ENCODE results near the gene FARP1.

The FARP1 gene

DNA sequence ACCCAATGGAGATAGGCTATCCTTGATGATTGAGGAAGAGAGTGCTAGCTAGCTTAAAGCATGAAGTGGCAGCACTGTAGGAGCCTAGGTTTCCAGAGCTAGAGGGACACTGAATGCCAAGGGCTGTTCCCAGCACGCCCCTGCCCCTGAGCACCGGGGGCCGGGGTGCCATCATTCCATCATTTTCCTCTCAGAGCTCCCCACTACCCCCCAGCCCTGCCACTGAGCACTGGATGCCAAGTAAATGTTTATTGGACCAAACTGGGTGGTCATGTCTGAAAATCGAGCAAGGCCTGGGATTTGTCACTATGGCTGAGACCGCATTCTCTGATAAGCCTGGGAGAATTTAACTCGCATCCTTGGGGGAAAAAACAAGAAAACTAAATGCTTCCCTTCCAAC, 291.2 kb downstream of the FARP1 start:
- no peak for DNase-seq

DNA sequence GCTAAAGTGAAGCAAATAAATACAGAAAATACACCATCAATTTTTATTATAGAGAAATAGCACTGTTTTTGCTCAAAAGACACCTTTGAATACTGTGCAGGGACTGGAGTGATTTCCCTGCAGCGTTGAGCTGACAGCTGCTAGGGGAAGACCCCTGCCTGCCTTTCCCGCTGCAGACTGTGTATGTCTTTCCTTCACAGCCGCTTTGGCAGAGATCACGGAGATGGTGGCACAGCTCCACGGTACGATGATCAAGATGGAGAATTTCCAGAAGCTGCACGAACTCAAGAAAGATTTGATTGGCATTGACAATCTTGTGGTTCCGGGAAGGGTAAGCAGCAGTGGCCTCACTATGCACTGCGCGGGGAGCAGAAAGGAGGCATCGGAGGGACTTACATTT, 292.5 kb downstream of the FARP1 start:
- DNase-seq: no peak

- DNase-seq: no peak
Measured at GRCh38 chr13:98436233-98436910, 293.5 kb downstream of the FARP1 start.

DNA sequence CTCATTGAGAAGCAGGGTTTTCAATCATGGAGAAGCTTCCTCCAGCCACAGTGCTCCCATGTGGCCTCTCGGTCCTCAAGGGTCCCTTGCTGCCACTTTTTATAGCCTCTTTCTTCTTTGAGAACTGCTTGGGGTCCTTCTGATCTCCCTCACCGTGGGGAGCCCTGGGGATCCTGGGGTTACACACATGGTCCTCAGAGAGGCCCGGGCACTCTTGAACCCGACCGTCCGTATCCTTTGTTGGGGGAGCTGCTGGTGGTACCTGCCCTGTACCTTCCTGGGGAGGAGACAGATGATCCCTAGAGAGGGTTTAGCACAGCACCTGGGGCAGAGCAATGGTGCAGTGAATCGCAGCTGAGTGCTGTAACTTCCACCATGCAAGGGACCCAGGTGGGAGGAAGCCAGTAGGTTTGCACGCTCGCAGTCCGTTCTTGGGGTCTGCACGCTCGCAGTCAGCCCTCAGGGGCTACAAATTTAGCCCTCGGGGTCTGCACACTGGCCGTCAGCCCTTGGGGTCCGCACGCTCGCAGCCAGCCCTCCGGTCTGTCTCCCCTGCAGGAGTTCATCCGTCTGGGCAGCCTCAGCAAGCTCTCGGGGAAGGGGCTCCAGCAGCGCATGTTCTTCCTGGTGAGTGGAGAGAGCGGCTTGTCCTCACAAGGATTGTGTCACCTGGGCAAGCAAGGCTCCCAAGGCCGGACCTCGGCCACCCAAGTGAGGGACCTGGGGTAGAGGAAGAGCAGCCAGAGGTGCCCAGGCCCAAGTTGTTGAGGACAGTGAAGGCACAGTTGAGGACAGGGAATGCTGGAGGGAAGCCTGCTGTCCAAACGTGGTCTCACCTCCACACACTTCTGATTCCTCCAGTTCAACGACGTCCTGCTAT, 295.6 kb downstream of the FARP1 start:
- DNase-seq: no peak

DNA sequence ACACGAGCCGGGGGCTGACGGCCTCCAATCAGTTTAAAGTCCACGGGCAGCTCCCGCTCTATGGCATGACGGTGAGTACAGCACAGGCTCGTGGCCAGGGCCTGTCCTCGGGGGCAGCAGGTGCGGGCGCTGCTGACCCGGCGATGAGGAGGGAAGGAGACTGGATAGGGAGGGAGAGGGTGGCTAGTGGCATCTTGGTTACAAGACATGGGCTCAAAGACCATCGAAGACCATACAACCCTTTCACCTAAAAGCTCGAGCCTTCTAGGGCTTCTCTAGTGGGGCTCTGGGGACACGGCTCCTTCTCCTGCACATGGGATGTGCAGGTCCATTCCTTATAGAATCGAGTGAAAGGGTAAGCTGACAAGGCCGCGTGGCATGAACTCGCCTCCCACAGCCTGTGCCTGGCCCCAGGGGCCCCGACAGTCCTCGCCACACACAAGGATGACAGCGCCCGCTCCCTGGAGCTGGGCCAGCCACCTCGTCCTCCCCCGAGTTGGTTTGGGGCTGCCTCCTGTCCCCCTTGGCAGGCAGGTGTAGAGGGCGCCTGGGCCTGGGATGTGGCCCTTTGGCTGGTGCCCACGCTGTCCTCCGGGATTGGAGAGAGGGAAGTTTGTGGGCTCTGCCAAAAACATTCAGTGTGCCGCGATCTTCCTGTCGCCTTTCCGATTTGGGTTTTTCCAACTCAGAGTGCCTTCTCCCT, 296.4 kb downstream of the FARP1 start:
- DNase-seq: no peak

- no peak for DNase-seq
Measured at GRCh38 chr13:98439896-98440295, 297.0 kb downstream of the FARP1 start.

DNA sequence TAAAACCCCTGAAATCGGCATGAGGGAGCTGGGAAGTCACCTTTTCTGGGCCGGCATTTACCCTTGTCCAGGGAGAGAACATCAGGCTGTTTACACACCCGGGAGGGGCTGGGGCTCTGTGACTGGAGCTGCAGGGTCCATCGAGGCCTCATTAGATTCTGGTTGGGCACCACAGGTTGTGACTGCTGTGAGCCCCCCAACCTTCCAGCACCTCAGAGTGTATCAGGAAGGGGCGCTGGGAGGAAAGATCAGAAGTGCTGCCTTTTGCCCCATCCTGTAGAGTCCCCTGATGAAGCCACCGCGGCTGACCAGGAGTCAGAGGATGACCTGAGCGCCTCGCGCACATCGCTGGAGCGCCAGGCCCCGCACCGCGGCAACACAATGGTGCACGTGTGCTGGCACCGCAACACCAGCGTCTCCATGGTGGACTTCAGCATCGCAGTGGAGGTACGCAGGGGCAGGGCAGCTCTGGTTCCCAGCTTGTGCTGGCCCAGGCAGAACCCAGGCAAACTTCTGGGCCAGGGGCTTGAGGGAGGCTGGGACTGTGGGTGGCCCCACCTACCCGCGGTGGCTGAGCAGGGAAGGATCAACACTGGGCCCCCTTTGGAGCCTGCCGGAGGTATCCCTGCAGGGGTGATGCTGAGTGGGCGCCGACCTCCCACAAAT, 297.6 kb downstream of the FARP1 start:
- no peak for DNase-seq

DNA sequence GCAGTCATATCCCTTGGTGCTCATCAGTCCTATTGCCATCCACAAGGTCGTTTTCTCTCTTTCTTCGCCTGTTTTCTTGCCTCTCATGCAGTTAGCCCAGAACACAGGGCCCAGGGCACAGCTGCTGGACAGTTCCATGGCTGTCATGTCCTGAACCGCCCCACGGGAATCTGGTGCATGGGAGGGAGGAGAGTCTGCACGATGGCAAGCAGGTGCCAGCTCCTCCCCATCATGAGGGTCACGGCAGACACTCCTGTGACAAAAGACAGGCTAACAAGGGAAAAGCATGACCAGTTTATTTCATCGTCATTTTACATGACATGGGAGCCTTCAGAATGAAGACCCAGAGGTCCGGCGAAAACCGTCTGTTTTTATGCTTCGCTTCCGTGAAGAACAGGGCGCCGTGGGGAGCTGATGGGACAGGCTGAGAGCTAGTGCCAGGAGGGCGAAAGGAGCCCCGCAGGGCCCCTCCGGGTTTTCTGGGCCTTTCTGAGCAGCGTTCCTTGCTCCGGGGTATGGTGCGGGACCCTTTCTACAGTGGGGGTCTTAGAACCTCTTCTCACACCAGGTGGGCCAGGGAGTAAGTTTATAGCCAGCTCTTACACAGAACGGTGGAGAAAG, 298.3 kb downstream of the FARP1 start:
- no peak for DNase-seq

- no peak for DNase-seq
Measured at GRCh38 chr13:98442391-98443230, 299.7 kb downstream of the FARP1 start.

GRCh38 chr13:98443329-98443728, 300.4 kb downstream of the FARP1 start:
- DNase-seq: no peak

DNA sequence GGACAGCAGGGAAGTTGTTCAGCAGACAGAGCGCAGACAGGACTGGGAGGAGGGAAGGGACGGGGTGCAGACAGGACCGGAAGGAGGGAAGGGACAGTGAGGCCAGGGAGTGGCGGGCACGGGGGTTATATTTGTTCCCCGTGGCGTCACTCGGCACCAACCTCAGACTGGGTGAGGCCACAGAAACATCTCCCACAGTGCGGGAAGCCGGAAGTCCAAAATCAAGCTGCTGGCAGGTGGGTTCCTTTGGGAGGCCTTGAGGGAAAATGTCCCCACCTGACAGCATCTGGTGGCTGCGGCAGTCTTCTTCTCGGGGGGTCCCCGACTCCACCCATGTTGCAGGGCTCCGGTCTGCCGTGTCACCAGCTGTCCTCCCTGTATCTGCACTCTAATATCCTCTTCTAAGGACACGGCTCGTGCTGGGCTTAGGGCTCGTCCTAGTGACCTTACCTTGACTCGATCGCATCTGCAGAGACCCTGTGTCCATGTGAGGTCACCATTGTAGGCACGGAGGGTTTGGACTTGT, 301.0 kb downstream of the FARP1 start:
- no peak for DNase-seq

DNA sequence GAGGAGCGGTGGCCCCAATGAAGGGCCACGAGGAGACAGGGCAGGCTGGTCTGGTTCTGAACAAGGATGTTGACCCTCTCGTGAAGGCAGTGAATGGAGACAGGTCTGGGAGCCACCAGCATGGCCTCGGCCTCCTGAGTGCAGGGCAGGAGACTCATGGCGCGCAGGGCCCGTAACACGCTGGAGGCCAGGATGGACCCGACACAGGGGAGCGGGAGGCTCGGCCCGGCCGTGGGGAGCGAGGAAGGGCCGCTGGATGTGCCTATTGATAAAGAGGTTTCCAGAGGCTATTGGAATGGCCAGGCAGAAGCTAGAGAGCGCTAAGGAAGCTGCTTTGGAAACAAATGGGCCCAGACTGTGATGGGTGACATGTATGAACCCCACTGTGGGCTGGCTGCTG, 301.5 kb downstream of the FARP1 start:
- DNase-seq: no peak

- DNase-seq: peak; percentile 68
Measured at GRCh38 chr13:98445340-98446233, 302.7 kb downstream of the FARP1 start.

- no peak for DNase-seq
Measured at GRCh38 chr13:98446234-98446621, 303.3 kb downstream of the FARP1 start.

- no peak for DNase-seq
Measured at GRCh38 chr13:98447130-98447529, 304.2 kb downstream of the FARP1 start.

DNA sequence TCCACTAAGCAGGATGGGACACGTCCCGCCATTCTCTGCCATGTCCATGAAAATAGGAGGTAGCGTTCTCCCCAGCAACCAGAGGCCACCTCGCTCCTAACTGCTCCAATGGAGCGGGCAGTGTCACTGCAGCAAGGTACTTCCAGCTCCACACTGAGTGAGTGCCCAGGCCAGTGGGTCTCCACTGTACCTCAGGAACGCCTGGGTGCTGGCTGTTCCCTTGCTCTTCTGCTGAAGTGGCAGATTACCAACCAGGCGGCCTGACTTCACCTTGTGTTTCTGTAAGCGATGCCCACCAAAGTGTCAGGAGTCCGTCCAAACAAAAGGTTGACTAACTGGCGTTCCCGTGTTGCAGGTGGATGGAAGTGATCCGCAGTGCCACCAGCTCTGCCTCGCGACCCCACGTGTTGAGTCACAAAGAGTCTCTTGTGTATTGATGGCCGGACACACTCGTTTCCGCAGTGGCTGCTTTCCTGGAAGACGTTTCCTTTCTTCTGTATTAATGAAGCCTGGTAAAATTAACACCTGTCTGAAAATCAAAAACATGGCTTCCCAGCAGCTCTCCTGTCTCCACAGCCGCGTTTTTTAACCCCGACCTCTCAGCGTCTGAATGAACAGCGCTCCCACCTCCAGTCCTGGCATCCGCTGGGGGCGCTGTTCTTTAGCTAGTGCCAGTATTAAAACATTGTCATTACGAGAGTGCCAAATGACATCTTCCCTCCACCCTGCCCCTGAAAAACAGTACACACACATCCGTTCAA, 305.2 kb downstream of the FARP1 start:
- DNase-seq: no peak

GRCh38 chr13:98448642-98448928, 305.7 kb downstream of the FARP1 start:
- no peak for DNase-seq

DNA sequence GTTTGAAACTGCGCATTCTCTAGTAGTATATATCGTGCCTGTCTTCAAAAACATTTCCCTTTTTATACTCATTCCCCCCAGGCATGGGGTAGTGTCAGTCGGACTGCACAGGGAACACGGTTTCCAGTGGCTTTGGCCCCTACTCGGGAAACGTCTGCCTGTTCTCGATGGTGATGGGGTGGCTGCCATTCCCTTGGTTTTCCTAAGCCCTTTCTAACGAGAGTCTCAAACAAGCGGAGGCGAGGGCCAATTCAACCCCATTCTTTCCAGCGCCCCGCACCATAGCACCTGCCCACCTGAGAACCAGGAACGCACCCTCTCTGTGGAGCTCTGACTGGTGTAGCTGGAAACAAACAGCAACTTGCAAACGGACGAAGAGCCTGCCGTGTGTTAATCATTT, 306.4 kb downstream of the FARP1 start:
- DNase-seq: no peak

DNA sequence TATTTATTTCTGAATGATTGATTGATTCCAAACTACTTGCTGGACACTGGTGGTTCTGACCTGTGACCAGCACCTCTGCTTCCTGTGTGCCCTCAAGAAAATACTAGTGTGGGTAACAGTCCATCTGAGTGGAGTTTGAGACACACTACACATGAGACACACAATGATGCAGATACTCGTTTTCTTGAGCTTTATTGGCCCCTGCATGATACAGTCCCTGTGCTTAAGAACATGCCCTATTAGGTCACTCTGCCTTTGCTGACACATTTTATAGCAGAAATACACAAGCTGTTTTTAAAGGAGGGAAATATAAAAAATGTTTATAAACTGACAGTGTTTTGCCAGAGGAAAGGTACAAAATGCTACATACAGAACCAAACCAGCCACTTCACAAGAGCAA, 307.1 kb downstream of the FARP1 start:
- no peak for DNase-seq

DNA sequence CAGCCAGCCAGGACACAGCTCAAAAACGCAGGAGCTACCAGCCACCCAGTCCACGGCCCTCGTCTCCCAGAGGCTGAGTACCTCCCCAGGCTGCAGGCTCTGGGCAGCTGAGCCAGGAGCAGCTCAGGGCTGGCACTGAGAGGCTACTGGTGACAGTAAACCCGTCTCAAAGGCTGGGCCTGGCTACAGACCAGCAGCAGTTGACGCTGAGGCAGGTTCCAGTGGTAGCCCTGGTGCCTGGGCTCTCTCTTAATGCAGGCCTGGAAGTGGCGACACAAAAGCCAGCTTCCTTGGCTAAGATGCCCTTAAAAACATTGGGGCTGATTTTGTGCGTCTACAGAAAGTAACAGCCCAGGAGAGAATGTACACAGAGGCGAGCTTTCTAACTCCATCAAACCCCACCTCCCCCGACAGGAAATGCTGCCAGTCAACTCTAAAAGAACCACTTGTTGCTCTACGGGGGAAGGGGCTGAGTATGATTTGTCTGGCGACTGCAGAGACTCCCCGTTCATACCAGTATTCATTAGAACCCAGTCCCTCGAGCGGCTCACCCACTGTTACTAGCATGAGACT, 307.7 kb downstream of the FARP1 start:
- DNase-seq: no peak
